Retinal pigment epithelial cell (primary cell): ENCODE measurements around the gene NFASC.
A peak's percentile ranks its signal among the peaks of the same experiment; 100 is the strongest.

Source experiments
- DNase-seq: peaks from one replicate; pipeline ENCODE4 v3.0.0-alpha.2; 2010; ENCODE audit warnings: low read depth
- H3K4me3 ChIP-seq: 2 replicates; pipeline ENCODE4 v1.5.1; 2011; ENCODE audit warnings: mild to moderate bottlenecking, low read length, control low read depth, moderate library complexity
- CTCF ChIP-seq: conservative IDR thresholded peaks from 2 replicates; pipeline ENCODE4 v1.5.1; 2011; ENCODE audit warnings: low read depth, low read length, control low read depth, inconsistent platforms

NFASC gene

DNA sequence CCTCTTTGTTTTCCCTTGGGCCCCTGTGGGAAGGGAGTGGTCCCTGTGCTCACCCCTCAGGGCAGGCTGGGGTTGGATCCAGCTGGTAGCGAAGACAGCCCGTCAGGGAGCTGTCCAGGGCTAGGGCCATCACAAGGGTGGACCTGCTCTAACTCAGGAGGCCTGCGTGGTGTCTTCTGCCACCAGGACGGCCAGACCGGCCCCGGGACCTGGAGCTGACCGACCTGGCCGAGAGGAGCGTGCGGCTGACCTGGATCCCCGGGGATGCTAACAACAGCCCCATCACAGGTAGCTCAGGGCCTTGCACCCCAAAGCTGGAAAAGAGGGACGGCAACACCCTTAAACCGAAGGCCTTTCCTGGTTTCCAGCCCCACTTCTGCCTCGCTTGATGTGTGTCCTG lies 108.1 kb downstream of the NFASC start:
- no peak overlapping the region for H3K4me3 ChIP-seq
- DNase-seq, result no peak
- no peak for TF ChIP-seq CTCF

DNA sequence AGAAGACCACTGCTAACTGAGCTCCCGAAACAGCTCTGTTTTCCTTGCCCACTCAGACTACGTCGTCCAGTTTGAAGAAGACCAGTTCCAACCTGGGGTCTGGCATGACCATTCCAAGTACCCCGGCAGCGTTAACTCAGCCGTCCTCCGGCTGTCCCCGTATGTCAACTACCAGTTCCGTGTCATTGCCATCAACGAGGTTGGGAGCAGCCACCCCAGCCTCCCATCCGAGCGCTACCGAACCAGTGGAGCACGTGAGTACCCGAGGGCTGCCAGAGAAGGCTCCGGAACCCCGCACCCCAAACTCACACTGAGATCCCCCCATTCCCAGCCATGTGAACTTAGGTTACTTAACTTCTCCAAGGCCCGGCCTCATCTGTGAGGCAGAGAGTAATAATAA lies 108.6 kb downstream of the NFASC start:
- no peak for DNase-seq
- TF ChIP-seq CTCF, result no peak
- no peak overlapping the region for H3K4me3 ChIP-seq

GRCh38 chr1:204979891-204980649 lies 109.4 kb downstream of the NFASC start:
- H3K4me3 ChIP-seq, result no peak overlapping the region
- DNase-seq, result peak; percentile 43
- no peak for TF ChIP-seq CTCF

GRCh38 chr1:204980840-204981405 lies 110.3 kb downstream of the NFASC start:
- no peak for DNase-seq
- H3K4me3 ChIP-seq, result no peak overlapping the region
- TF ChIP-seq CTCF, result no peak

GRCh38 chr1:204983136-204983535 lies 112.5 kb downstream of the NFASC start:
- no peak overlapping the region for H3K4me3 ChIP-seq
- no peak for DNase-seq
- no peak for TF ChIP-seq CTCF

DNA sequence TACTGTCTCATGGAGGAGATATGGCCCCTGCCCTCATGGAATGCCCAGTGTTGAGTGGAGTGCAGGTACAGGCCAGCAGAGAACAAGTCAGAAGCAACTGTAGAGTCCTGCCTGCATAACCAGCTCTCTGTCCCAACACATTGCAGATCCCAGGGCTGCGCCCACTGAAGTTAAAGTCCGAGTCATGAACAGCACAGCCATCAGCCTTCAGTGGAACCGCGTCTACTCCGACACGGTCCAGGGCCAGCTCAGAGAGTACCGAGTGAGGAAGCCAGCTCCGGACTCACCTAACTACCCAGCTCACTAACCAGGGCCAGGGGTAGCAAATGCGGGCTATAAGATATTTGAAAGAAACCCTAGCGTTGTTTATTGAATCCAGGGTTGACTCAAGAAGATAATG lies 113.2 kb downstream of the NFASC start:
- TF ChIP-seq CTCF, result no peak

DNA sequence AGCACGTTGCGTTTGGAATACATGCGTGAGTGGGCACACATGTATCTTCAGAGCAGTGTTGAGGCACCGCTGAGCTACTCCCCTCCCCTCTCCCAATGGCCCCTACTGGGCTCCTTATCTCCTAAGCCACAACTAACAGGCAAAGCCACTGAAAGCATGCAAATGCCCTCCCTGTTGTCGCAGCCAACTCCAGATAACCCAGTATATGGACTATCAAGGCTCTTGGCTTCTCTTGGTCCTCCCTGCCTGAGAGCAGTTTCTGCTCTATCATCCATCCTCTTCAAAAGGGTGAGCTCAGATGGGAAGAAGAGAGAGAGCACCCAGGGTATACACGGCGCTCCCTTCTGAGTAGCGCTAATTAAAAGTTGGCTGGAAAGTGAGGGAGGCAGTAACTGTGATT lies 113.8 kb downstream of the NFASC start:
- no peak for TF ChIP-seq CTCF
- no peak overlapping the region for H3K4me3 ChIP-seq
- no peak for DNase-seq

More for the DNA sequence above, 113.2 kb downstream of the NFASC start:
- DNase-seq, result no peak
- H3K4me3 ChIP-seq, result no peak overlapping the region
